HEK293 (cell line): ENCODE data around the gene GRHL3.

Experiments
- CTCF ChIA-PET: fragments of 350-600 bp; formaldehyde crosslinking; extraction: SDS; loops from one replicate; lab custom pipeline; 2021; ENCODE audit warnings: antibody characterized with exemption; lab: Yijun Ruan, JAX
- POLR2A ChIA-PET: fragments of 300-600 bp; formaldehyde crosslinking; extraction: SDS; loops from one replicate; lab custom pipeline; 2020; ENCODE audit warnings: antibody characterized with exemption, inconsistent platforms; lab: Yijun Ruan, JAX
- H3K27ac ChIP-seq: fragments of 200-500 bp; sonication (Bioruptor generic); 2 replicates; pipeline ENCODE4 v1.5.1; 2014; ENCODE audit warnings: low read depth, low read length, control low read depth, inconsistent platforms; ENCODE audit errors: extremely low read depth
- H3K36me3 ChIP-seq, 2 experiments: fragments of 200-500 bp in 1 of 2; sonication (Bioruptor generic) in 1 of 2; 1 replicate in 1 of 2; 2 replicates in 1 of 2; pipeline ENCODE4 v1.5.1; 2014 to 2017; ENCODE audit warnings: inconsistent platforms in 2 of 2, low read length in 2 of 2; ENCODE audit not compliant: control insufficient read depth in 2 of 2, insufficient read depth in 1 of 2
- H3K4me1 ChIP-seq: fragments of 200-500 bp; sonication (Bioruptor generic); 2 replicates; pipeline ENCODE4 v1.5.1; 2014; ENCODE audit warnings: mild to moderate bottlenecking, low read length, inconsistent platforms; ENCODE audit not compliant: control insufficient read depth, insufficient read depth
- H3K4me3 ChIP-seq: 2 replicates; pipeline ENCODE4 v1.5.1; 2011; ENCODE audit warnings: low read depth, mild to moderate bottlenecking, control low read depth, low read length, moderate library complexity
- H3K9me3 ChIP-seq: fragments of 200-500 bp; sonication (Bioruptor generic); 2 replicates; pipeline ENCODE4 v1.5.1; 2014; ENCODE audit warnings: low read depth, low read length, inconsistent platforms; ENCODE audit not compliant: control insufficient read depth, insufficient read depth
- ELK4 ChIP-seq: IDR thresholded peaks from 2 replicates; pipeline ENCODE4 v1.6.1; 2011; ENCODE audit warnings: mild to moderate bottlenecking, low read depth, low read length, borderline replicate concordance
- GFI1B ChIP-seq: fragments of 450-650 bp; formaldehyde crosslinking; IDR thresholded peaks from 2 replicates; pipeline ENCODE4 v1.5.1; 2016; ENCODE audit warnings: missing biosample characterization, missing genetic modification characterization
- GLI2 ChIP-seq: fragments of 450-650 bp; formaldehyde crosslinking; IDR thresholded peaks from 2 replicates; pipeline ENCODE4; 2017; ENCODE audit warnings: missing biosample characterization, missing genetic modification characterization, low read depth, borderline replicate concordance
- KLF16 ChIP-seq: fragments of 450-650 bp; formaldehyde crosslinking; IDR thresholded peaks from 2 replicates; pipeline ENCODE4 v1.5.1; 2017; ENCODE audit warnings: missing biosample characterization, missing genetic modification characterization
- KLF7 ChIP-seq: fragments of 450-650 bp; formaldehyde crosslinking; IDR thresholded peaks from 2 replicates; pipeline ENCODE4 v1.5.1; 2016; ENCODE audit warnings: missing biosample characterization, missing genetic modification characterization, borderline replicate concordance
- MYNN ChIP-seq: fragments of 450-650 bp; formaldehyde crosslinking; IDR thresholded peaks from 2 replicates; pipeline ENCODE4 v1.5.1; 2016; ENCODE audit warnings: missing biosample characterization, missing genetic modification characterization, borderline replicate concordance
- PBX3 ChIP-seq: sonication (generic); formaldehyde crosslinking; IDR thresholded peaks from 2 replicates; pipeline ENCODE4 v1.8.1; 2022; ENCODE audit warnings: mild to moderate bottlenecking, moderate library complexity, missing genetic modification reagents
- REPIN1 ChIP-seq: fragments of 450-650 bp; formaldehyde crosslinking; IDR thresholded peaks from 2 replicates; pipeline ENCODE4 v1.5.1; 2017; ENCODE audit warnings: missing biosample characterization, missing genetic modification characterization, low read depth
- ZFP41 ChIP-seq: fragments of 450-650 bp; formaldehyde crosslinking; IDR thresholded peaks from 2 replicates; pipeline ENCODE4 v1.5.1; 2016; ENCODE audit warnings: missing biosample characterization, missing genetic modification characterization, borderline replicate concordance
- ZNF391 ChIP-seq: fragments of 450-650 bp; formaldehyde crosslinking; IDR thresholded peaks from 2 replicates; pipeline ENCODE4 v1.5.1; 2016; ENCODE audit warnings: low read depth, missing biosample characterization, missing genetic modification characterization, borderline replicate concordance
- ZNF423 ChIP-seq: fragments of 450-650 bp; formaldehyde crosslinking; IDR thresholded peaks from 2 replicates; pipeline ENCODE4 v1.5.1; 2016; ENCODE audit warnings: missing biosample characterization, missing genetic modification characterization
- ZNF510 ChIP-seq: fragments of 450-650 bp; formaldehyde crosslinking; IDR thresholded peaks from 2 replicates; pipeline ENCODE4 v1.5.1; 2018; ENCODE audit warnings: mild to moderate bottlenecking, missing genetic modification characterization, missing biosample characterization; ENCODE audit not compliant: insufficient replicate concordance
- ZNF548 ChIP-seq: fragments of 450-650 bp; formaldehyde crosslinking; IDR thresholded peaks from 2 replicates; pipeline ENCODE4 v1.5.1; 2016; ENCODE audit warnings: missing biosample characterization, missing genetic modification characterization
- ZNF610 ChIP-seq: fragments of 450-650 bp; formaldehyde crosslinking; IDR thresholded peaks from 2 replicates; pipeline ENCODE4 v1.5.1; 2016; ENCODE audit warnings: missing biosample characterization, missing genetic modification characterization, borderline replicate concordance
- ZNF645 ChIP-seq: fragments of 450-650 bp; formaldehyde crosslinking; IDR thresholded peaks from 2 replicates; pipeline ENCODE4; 2016; ENCODE audit warnings: missing biosample characterization, missing genetic modification characterization
- ZNF768 ChIP-seq: fragments of 450-650 bp; formaldehyde crosslinking; IDR thresholded peaks from 2 replicates; pipeline ENCODE4 v1.5.1; 2018; ENCODE audit warnings: missing biosample characterization, mild to moderate bottlenecking, missing genetic modification characterization
- TF ChIP-seq, protein P1 (sequence below): fragments of 450-650 bp; formaldehyde crosslinking; IDR thresholded peaks from 2 replicates; pipeline ENCODE4 v1.5.1; 2017; ENCODE audit warnings: missing biosample characterization, missing genetic modification characterization
- TF ChIP-seq, protein P2 (sequence below): fragments of 450-650 bp; formaldehyde crosslinking; IDR thresholded peaks from 2 replicates; pipeline ENCODE4 v1.5.1; 2017; ENCODE audit warnings: missing biosample characterization, missing genetic modification characterization
- TF ChIP-seq, protein P3 (sequence below): fragments of 450-650 bp; formaldehyde crosslinking; IDR thresholded peaks from 2 replicates; pipeline ENCODE4 v1.5.1; 2016; ENCODE audit warnings: missing biosample characterization, missing genetic modification characterization, low read depth

Gene GRHL3

GRCh38 chr1:24292887-24293286 lies 26.3 kb upstream of the GRHL3 start:
- CTCF ChIA-PET = no interaction called here
- no peak overlapping the region for H3K27ac ChIP-seq
- no peak overlapping the region for H3K4me3 ChIP-seq
- no peaks in the 10 kb centered on the region for H3K36me3 ChIP-seq
- no peaks in the 10 kb centered on the region for H3K9me3 ChIP-seq
- TF ChIP-seq KLF7 (no peak), KLF16 (no peak), REPIN1 (tag by site-specific recombination) (no peak), ZFP41 (tag by site-specific recombination) (no peak), ZNF510 (tag by site-specific recombination) (no peak), ZNF423 (no peak), GLI2 (tag by site-specific recombination) (no peak), ZNF610 (no peak), ELK4 (no peak), ZNF768 (tag by site-specific recombination) (no peak), GFI1B (tag by site-specific recombination) (no peak), PBX3 (CRISPR knock-in tag) (no peak), MYNN (tag by site-specific recombination) (no peak), ZNF548 (tag by site-specific recombination) (no peak), ZNF391 (no peak), ZNF645 (tag by site-specific recombination) (no peak)
- TF ChIP-seq, protein P1, sequence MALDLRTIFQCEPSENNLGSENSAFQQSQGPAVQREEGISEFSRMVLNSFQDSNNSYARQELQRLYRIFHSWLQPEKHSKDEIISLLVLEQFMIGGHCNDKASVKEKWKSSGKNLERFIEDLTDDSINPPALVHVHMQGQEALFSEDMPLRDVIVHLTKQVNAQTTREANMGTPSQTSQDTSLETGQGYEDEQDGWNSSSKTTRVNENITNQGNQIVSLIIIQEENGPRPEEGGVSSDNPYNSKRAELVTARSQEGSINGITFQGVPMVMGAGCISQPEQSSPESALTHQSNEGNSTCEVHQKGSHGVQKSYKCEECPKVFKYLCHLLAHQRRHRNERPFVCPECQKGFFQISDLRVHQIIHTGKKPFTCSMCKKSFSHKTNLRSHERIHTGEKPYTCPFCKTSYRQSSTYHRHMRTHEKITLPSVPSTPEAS = no peak
- TF ChIP-seq, protein P2, sequence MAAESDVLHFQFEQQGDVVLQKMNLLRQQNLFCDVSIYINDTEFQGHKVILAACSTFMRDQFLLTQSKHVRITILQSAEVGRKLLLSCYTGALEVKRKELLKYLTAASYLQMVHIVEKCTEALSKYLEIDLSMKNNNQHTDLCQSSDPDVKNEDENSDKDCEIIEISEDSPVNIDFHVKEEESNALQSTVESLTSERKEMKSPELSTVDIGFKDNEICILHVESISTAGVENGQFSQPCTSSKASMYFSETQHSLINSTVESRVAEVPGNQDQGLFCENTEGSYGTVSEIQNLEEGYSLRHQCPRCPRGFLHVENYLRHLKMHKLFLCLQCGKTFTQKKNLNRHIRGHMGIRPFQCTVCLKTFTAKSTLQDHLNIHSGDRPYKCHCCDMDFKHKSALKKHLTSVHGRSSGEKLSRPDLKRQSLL (tag by site-specific recombination) = no peak
- TF ChIP-seq, protein P3, sequence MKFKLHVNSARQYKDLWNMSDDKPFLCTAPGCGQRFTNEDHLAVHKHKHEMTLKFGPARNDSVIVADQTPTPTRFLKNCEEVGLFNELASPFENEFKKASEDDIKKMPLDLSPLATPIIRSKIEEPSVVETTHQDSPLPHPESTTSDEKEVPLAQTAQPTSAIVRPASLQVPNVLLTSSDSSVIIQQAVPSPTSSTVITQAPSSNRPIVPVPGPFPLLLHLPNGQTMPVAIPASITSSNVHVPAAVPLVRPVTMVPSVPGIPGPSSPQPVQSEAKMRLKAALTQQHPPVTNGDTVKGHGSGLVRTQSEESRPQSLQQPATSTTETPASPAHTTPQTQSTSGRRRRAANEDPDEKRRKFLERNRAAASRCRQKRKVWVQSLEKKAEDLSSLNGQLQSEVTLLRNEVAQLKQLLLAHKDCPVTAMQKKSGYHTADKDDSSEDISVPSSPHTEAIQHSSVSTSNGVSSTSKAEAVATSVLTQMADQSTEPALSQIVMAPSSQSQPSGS (tag by site-specific recombination) = no peak
- peaks cover 11% of the 10 kb centered on the region for H3K4me1 ChIP-seq
- POLR2A ChIA-PET = no interaction called here
